Measurements from ENCODE around the gene BCR. TPM values are rescaled to one million over a fixed set of nuclear protein-coding genes. Genes with fewer than 3 reads are reported as not detected.

The BCR gene
- total and polyA plus RNA-seq, 2 of the 13 experiments (the other 11 are each of a cell fraction or from before 2014, with no cell fraction given), result 19.9 to 33.6 TPM

GRCh38 chr22:23218867-23219251, 38.5 kb downstream of the BCR start (continued):
- TF ChIP-seq GRHL1 (CRISPR knock-in tag; conservative IDR thresholded peaks at IDR 0.05), result no peak
- peak; percentile 56; the same call in 1 of the 2 replicates for TF ChIP-seq DPF2 (CRISPR knock-in tag; IDR thresholded peaks at IDR 0.05; ENCODE audit: borderline replicate concordance, low read depth)
- TF ChIP-seq, protein P1, sequence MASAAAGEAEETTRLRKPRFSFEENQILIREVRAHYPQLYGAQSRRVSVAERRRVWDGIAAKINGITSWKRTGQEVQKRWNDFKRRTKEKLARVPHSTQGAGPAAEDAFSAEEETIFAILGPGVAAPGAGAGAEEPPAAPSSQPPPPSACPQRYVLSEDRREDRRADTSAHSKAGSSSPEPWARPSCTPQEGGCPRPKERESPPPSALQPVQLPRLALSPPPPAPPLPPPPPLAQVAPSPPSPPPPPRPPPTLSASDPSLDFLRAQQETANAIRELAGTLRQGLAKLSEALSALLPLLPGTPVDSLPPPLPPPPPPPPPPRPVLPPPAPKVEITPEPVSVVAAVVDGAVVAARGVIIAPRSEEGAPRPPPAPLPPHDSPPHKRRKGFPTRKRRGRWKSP (CRISPR knock-in tag; IDR thresholded peaks at IDR 0.05), result no peak
- no peak for TF ChIP-seq KDM6A (CRISPR knock-in tag; IDR thresholded peaks at IDR 0.05; ENCODE audit: low read depth)
- no peak for TF ChIP-seq SMARCE1 (IDR thresholded peaks at IDR 0.05; ENCODE audit: borderline replicate concordance)
- no peak for TF ChIP-seq CBFB (CRISPR knock-in tag; IDR thresholded peaks at IDR 0.05)
- TF ChIP-seq, protein P2, sequence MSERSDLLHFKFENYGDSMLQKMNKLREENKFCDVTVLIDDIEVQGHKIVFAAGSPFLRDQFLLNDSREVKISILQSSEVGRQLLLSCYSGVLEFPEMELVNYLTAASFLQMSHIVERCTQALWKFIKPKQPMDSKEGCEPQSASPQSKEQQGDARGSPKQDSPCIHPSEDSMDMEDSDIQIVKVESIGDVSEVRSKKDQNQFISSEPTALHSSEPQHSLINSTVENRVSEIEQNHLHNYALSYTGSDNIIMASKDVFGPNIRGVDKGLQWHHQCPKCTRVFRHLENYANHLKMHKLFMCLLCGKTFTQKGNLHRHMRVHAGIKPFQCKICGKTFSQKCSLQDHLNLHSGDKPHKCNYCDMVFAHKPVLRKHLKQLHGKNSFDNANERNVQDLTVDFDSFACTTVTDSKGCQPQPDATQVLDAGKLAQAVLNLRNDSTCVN (CRISPR knock-in tag; IDR thresholded peaks at IDR 0.05; ENCODE audit: borderline replicate concordance), result no peak
- peak; percentile 15; the same call in 1 of the 2 replicates for TF ChIP-seq HNF4A (CRISPR knock-in tag; IDR thresholded peaks at IDR 0.05)
- TF ChIP-seq FOXK1 (CRISPR knock-in tag; IDR thresholded peaks at IDR 0.05; ENCODE audit: borderline replicate concordance, low read depth), result no peak
- TF ChIP-seq FOXC1 (CRISPR knock-in tag; IDR thresholded peaks at IDR 0.05; ENCODE audit: borderline replicate concordance), result no peak
- TF ChIP-seq ZNF609 (CRISPR knock-in tag; IDR thresholded peaks at IDR 0.05; ENCODE audit: borderline replicate concordance), result peak; percentile 71
- TF ChIP-seq ZNF549 (CRISPR knock-in tag; IDR thresholded peaks at IDR 0.05), result no peak
- TF ChIP-seq ZBTB38 (CRISPR knock-in tag; IDR thresholded peaks at IDR 0.05), result peak; percentile 73
- no peak for TF ChIP-seq ZFP36L2 (CRISPR knock-in tag; IDR thresholded peaks at IDR 0.05)
- TF ChIP-seq, protein P3, sequence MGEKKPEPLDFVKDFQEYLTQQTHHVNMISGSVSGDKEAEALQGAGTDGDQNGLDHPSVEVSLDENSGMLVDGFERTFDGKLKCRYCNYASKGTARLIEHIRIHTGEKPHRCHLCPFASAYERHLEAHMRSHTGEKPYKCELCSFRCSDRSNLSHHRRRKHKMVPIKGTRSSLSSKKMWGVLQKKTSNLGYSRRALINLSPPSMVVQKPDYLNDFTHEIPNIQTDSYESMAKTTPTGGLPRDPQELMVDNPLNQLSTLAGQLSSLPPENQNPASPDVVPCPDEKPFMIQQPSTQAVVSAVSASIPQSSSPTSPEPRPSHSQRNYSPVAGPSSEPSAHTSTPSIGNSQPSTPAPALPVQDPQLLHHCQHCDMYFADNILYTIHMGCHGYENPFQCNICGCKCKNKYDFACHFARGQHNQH (CRISPR knock-in tag; IDR thresholded peaks at IDR 0.05), result no peak
- TF ChIP-seq ZBTB3 (CRISPR knock-in tag; IDR thresholded peaks at IDR 0.05; ENCODE audit: borderline replicate concordance, low read depth), result no peak
- TF ChIP-seq ZNF547 (CRISPR knock-in tag; IDR thresholded peaks at IDR 0.05), result no peak
- no peak for TF ChIP-seq SIN3B (IDR thresholded peaks at IDR 0.05; ENCODE audit: low read length)
- TF ChIP-seq, protein P4, sequence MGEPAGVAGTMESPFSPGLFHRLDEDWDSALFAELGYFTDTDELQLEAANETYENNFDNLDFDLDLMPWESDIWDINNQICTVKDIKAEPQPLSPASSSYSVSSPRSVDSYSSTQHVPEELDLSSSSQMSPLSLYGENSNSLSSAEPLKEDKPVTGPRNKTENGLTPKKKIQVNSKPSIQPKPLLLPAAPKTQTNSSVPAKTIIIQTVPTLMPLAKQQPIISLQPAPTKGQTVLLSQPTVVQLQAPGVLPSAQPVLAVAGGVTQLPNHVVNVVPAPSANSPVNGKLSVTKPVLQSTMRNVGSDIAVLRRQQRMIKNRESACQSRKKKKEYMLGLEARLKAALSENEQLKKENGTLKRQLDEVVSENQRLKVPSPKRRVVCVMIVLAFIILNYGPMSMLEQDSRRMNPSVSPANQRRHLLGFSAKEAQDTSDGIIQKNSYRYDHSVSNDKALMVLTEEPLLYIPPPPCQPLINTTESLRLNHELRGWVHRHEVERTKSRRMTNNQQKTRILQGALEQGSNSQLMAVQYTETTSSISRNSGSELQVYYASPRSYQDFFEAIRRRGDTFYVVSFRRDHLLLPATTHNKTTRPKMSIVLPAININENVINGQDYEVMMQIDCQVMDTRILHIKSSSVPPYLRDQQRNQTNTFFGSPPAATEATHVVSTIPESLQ (CRISPR knock-in tag; conservative IDR thresholded peaks at IDR 0.05), result no peak
